GM19324 (cell line): Measurements from ENCODE around the gene PDCD11.
A peak's percentile ranks its signal among the peaks of the same experiment; 100 is the strongest.

Experiments used
- ATAC-seq: cut with Tn5 transposase; IDR thresholded peaks from one replicate; pipeline ENCODE4 v1.9.1; 2021; ENCODE audit warnings: mild to moderate bottlenecking, moderate library complexity; ENCODE audit not compliant: unreplicated experiment, low FRiP score

PDCD11 gene

DNA sequence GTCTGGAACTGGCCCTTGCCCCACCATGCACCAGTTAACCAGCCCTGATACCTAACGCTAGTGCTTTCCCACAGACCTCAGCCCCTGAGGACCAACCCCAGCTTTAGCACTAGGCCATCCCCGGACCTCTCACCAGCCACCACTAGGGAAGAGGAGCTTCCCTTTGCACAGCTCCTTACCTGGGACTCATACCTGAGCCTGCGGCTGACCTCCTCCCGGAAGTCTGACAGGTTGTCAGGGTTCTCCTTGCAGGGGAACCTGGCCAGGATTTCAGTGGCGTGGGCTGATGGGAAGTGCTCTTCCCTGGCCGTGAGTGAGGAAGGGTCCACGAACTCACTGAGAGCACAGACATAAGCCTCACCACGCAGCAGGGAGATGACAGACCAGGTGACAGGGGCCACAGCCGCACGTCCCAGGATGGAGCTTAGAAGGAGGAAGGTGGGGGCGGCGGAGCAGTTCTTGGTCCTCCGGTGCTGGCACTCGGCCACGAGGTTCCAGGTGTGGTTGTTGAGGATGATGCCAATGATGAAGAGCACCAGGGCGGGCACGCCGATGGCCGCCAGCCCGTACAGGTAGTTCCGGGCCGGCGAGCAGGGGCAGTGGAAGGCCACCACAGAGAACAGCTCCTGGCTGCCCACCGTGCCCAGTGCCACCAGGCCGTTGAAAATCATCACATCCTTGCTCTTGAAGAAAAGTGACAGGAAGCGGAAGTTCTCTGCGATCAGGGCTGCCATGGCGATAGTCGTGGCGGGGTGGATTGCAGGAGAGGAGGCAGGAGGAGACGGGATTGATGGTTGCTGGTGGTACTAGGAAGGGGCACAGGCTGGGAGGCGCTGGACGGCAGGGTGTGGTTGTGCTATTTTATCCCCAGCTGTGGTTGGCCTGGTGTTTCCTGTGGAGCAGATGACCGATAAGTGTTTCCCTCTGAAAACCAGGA, 53.0 kb downstream of the PDCD11 start:
- no peak for ATAC-seq

DNA sequence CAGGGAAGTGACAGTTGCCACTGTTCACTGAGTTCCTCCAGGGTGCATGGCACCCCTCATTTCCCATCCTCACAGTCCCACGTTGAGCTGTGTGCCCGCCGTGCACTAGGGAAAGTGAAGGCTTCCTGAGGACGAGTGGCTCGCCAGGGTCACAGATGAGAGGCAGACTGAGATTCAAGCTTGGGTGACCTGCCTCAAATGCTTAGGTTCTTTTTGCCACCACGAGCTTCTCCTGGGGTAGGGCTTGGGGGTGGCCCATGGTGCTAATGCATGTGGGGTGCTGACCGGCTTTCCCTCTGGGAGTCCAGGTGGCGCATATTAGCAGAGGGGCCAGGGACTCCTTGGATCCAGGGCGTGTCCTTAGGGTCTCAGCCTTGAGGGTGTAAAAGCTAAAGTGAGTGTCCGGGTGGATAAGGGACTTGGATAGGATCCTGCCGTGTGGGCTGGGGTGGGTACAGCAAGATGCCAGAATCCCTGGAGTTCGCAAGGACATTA, 53.8 kb downstream of the PDCD11 start:
- ATAC-seq: no peak

- no peak for ATAC-seq
Measured at GRCh38 chr10:103451091-103451813, 54.8 kb downstream of the PDCD11 start.

- ATAC-seq: peak; percentile 54
Measured at GRCh38 chr10:103451831-103452505, 55.5 kb downstream of the PDCD11 start, which contains the start of gene CALHM2. TSS of gene CALHM2 (minus strand) at chr10:103452370. CDS start at chr10:103449941, 2,429 bp downstream.

GRCh38 chr10:103452506-103453230, 56.2 kb downstream of the PDCD11 start:
- no peak for ATAC-seq

DNA sequence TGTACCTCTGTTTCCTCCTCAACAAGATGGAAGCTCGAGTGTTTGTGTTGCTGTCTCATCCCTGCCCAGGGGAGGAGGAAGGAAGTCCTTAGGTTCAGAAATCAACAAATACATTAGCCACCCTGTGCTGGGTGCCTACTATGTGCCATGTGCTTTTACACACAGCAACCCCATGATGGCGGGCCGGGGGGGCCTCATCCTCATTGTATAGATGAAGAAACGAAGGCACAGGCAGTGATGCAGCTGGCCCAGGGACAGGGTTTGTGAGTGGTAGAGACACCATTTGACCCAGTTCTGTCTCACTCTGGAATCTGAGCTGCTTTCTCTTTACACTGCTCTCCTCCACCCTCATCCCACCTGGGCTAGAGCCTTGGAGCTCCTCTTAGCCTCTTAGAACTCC, 57.6 kb downstream of the PDCD11 start:
- ATAC-seq: no peak

DNA sequence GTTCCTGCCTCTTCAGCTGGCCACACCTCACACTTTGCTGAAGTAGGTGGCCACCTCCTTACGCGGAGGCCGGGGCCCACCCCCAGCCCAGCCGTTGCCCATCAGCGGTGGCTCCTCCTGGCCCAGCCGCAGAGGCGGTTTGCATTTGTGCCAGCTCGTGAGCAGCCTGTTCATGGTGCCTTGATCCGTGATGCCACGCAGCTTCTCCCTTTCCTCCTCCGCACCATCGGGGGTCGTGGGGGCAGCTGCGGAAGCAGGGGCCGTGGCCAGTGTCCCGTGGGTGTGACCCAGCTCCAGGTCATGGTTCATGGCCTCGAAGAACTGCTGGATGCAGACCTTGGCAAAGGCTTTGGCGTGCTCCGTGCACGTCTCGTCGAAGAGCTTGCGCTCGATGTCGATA, 58.8 kb downstream of the PDCD11 start:
- no peak for ATAC-seq

DNA sequence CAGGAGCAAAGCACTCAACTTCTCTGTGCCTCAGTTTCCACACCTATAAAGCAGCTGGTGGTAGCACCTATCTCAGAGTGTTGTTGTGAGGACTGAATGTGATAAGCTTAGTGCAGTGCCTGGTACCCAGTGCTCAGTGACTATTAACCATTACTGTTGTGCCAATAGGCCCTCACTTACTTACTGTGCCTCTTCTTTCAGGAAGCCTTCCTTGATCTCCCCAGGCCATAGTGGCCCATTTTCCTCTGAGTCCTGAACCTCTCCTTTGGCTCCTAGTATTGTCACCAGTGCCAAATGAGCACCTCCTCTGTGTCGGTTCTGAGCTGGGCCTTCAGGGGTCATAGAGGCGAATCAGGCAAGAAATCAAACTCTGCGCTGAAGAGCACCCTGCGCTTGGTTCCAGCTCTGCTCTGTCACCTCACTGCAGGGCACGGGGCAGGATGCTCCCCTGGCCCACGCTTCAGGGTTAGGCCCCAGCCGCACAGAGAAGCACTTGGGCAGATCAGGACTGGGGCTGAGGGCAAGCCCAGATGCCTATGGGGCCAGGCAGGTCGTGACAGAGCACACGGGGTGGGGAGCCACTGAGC, 59.7 kb downstream of the PDCD11 start:
- ATAC-seq: no peak

DNA sequence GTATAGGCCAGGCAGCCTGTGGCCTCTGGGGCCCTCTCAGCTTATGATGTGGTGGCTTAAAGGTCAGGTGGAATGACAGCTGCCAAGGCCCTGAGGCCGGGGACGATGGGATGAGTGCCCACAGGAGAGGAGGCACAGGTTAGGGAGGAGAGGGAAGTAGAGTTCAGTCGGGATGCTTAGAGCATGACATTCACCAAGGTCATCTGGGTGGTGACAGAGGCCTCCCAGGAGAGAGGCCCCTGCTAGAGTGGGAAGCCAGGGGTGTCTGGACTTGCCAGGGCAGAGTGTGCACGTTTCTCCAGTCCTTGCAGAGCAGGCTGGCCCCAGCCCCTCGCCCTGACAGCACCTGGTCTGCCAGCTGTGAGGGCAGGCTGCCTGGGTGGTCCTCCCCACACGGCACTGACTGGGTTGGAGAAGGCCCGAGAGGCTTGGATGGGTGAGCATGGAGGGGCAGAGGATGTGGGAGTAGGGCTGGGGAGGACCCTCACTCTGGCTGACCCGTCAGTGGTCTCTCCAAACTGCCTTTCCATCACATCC, 60.8 kb downstream of the PDCD11 start:
- no peak for ATAC-seq

DNA sequence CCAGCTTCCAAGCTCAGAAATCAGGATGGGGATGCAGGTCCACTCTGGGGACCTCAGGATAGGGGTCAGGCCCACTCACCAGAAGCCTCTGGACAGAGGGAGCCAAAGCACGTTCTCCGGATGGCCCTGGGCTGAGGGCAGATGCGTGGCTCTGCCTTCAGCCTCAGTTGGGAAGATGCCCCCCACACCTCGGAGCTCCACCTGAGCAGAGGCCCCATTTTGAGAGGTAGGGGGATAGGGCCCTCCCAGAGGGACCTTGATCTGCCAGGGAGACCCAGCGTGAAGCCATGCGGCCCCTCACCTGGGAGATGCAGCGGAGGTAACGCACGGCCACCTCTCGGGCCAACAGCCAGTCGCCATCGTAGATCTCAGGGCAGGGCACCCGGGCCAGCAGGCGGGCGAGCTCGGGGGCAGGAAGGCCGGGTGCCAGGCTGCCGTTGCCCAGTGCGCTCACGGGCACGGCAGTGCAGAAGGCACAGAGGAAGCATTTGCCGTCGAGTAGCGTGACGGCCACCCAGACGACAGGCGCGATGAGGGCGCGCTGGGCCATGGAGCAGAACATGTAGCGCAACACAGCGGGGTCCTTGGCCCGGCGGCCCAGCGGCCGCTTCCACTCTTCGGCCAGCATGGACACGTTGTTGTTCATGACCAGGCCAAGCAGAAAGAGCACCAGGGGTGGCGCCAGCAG, 61.6 kb downstream of the PDCD11 start:
- no peak for ATAC-seq

DNA sequence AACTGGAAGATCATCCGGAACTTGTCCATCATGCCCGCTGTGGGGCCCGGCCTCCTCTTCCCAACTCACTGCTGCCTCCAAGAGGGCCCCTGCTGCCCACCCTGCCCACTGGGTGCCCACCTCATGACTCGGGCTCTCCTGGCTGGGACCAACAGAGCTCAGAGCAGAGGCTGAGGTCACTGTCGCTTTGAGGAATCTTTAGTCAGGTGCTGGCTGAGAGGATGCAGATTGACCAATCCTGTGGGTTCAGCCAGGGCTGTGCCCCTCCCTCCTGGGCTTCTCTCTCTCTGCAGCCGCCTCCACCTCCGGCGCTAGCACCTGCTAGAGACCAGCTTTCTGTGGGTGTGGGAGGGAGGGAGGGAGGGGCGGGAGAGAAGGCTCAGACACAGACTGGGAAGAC, 62.3 kb downstream of the PDCD11 start, which contains the start of gene CALHM1:
Gene CALHM1, minus strand, starts transcription at position 181 of the 400 bp plus-strand sequence. Its CDS starts 149 bp downstream, at position 32.
- no peak for ATAC-seq

DNA sequence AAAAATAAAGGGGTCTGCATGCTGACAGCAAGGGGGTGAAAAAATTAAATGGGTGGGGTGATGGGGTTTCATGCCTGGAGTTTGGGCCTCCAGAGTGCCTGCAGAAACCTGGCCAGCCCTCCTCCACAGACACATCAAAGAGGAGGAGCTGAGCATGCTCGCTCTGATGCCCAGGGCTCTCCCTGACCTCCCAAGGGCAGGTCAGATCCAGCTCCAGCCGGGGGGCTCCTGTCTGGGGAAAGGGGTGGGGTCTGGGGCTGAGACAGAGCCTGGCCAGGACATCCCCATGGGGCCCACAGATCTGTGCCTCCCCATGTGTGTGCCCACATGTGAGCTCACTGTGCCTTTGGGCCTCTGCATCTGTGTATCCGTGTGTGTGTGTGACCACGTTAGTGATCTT, 63.2 kb downstream of the PDCD11 start:
- ATAC-seq: no peak

- ATAC-seq: no peak
Measured at GRCh38 chr10:103463499-103463898, 67.1 kb downstream of the PDCD11 start.

GRCh38 chr10:103465411-103466179, 69.2 kb downstream of the PDCD11 start:
- no peak for ATAC-seq

- ATAC-seq: no peak
Measured at GRCh38 chr10:103466734-103467133, 70.3 kb downstream of the PDCD11 start.

- no peak for ATAC-seq
Measured at GRCh38 chr10:103467406-103467805, 71.0 kb downstream of the PDCD11 start.

GRCh38 chr10:103469201-103469600, 72.8 kb downstream of the PDCD11 start:
- ATAC-seq: no peak
